Measurements from ENCODE around the gene EMX2.

DNA sequence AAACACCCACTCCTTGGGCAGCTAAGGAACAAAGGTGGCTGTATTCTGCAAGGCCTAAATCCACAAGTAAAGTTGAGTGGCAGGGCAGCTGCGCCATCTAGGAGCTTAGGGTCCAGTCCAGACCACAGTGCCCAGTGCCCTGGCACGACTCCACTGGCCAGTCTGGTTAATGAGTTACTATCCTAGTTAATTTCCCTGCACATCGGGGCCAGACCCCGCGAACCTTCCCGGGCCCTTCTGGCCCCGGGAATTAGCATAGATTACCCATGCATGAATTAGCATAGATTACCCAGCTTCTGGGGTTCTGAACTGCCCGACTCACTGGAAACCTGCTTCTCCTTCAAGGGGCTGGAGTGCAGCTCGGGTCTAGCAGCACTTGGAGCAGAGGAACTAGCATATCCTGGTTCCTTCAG, 3.2 kb upstream of the EMX2 start:
- TF ChIP-seq, protein P1, sequence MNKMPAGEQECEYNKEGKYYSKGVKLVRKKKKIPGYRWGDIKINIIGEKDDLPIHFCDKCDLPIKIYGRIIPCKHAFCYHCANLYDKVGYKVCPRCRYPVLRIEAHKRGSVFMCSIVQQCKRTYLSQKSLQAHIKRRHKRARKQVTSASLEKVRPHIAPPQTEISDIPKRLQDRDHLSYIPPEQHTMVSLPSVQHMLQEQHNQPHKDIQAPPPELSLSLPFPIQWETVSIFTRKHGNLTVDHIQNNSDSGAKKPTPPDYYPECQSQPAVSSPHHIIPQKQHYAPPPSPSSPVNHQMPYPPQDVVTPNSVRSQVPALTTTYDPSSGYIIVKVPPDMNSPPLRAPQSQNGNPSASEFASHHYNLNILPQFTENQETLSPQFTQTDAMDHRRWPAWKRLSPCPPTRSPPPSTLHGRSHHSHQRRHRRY (tag by site-specific recombination; IDR thresholded peaks at IDR 0.05) = no peak
- TF ChIP-seq, protein P2, sequence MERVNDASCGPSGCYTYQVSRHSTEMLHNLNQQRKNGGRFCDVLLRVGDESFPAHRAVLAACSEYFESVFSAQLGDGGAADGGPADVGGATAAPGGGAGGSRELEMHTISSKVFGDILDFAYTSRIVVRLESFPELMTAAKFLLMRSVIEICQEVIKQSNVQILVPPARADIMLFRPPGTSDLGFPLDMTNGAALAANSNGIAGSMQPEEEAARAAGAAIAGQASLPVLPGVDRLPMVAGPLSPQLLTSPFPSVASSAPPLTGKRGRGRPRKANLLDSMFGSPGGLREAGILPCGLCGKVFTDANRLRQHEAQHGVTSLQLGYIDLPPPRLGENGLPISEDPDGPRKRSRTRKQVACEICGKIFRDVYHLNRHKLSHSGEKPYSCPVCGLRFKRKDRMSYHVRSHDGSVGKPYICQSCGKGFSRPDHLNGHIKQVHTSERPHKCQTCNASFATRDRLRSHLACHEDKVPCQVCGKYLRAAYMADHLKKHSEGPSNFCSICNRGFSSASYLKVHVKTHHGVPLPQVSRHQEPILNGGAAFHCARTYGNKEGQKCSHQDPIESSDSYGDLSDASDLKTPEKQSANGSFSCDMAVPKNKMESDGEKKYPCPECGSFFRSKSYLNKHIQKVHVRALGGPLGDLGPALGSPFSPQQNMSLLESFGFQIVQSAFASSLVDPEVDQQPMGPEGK (tag by site-specific recombination; IDR thresholded peaks at IDR 0.05) = no peak
- TF ChIP-seq, protein P3, sequence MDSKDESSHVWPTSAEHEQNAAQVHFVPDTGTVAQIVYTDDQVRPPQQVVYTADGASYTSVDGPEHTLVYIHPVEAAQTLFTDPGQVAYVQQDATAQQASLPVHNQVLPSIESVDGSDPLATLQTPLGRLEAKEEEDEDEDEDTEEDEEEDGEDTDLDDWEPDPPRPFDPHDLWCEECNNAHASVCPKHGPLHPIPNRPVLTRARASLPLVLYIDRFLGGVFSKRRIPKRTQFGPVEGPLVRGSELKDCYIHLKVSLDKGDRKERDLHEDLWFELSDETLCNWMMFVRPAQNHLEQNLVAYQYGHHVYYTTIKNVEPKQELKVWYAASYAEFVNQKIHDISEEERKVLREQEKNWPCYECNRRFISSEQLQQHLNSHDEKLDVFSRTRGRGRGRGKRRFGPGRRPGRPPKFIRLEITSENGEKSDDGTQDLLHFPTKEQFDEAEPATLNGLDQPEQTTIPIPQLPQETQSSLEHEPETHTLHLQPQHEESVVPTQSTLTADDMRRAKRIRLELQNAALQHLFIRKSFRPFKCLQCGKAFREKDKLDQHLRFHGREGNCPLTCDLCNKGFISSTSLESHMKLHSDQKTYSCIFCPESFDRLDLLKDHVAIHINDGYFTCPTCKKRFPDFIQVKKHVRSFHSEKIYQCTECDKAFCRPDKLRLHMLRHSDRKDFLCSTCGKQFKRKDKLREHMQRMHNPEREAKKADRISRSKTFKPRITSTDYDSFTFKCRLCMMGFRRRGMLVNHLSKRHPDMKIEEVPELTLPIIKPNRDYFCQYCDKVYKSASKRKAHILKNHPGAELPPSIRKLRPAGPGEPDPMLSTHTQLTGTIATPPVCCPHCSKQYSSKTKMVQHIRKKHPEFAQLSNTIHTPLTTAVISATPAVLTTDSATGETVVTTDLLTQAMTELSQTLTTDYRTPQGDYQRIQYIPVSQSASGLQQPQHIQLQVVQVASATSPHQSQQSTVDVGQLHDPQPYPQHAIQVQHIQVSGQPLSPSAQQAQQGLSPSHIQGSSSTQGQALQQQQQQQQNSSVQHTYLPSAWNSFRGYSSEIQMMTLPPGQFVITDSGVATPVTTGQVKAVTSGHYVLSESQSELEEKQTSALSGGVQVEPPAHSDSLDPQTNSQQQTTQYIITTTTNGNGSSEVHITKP (tag by site-specific recombination; IDR thresholded peaks at IDR 0.05) = no peak
- TF ChIP-seq, protein P4, sequence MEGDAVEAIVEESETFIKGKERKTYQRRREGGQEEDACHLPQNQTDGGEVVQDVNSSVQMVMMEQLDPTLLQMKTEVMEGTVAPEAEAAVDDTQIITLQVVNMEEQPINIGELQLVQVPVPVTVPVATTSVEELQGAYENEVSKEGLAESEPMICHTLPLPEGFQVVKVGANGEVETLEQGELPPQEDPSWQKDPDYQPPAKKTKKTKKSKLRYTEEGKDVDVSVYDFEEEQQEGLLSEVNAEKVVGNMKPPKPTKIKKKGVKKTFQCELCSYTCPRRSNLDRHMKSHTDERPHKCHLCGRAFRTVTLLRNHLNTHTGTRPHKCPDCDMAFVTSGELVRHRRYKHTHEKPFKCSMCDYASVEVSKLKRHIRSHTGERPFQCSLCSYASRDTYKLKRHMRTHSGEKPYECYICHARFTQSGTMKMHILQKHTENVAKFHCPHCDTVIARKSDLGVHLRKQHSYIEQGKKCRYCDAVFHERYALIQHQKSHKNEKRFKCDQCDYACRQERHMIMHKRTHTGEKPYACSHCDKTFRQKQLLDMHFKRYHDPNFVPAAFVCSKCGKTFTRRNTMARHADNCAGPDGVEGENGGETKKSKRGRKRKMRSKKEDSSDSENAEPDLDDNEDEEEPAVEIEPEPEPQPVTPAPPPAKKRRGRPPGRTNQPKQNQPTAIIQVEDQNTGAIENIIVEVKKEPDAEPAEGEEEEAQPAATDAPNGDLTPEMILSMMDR (tag by site-specific recombination; IDR thresholded peaks at IDR 0.05) = no peak
- TF ChIP-seq ZNF561 (tag by site-specific recombination; IDR thresholded peaks at IDR 0.05; ENCODE audit: borderline replicate concordance) = no peak
- TF ChIP-seq ZNF830 (tag by site-specific recombination; IDR thresholded peaks at IDR 0.05; ENCODE audit: low read depth) = no peak
- TF ChIP-seq TCF7L2 (IDR thresholded peaks at IDR 0.05; ENCODE audit: borderline replicate concordance, low read depth, low read length) = no peak

Measured in HEK293 (cell line).